Hindlimb muscle (tissue), 1 donor: Measurements from ENCODE around the gene EXOSC7. TPM values are rescaled to one million over a fixed set of nuclear protein-coding genes. Genes with fewer than 3 reads are reported as not detected.
"Not testable (repeated sequence)": the region's sequence is repeated elsewhere in the genome, so short reads cannot be mapped to it uniquely, and the experiment has no call there.

Source experiments
- DNase-seq: peaks from one replicate; pipeline ENCODE4 v3.0.0-alpha.2; 2013
- polyA plus RNA-seq: library from polyadenylated mRNA; unstranded; fragments of 120-200 nt; gene quantifications from one replicate; pipeline ENCODE4 v1.2.1, GENCODE V29; 2013; ENCODE audit not compliant: insufficient read length

EXOSC7 gene
- 42.1 TPM for polyA plus RNA-seq

DNA sequence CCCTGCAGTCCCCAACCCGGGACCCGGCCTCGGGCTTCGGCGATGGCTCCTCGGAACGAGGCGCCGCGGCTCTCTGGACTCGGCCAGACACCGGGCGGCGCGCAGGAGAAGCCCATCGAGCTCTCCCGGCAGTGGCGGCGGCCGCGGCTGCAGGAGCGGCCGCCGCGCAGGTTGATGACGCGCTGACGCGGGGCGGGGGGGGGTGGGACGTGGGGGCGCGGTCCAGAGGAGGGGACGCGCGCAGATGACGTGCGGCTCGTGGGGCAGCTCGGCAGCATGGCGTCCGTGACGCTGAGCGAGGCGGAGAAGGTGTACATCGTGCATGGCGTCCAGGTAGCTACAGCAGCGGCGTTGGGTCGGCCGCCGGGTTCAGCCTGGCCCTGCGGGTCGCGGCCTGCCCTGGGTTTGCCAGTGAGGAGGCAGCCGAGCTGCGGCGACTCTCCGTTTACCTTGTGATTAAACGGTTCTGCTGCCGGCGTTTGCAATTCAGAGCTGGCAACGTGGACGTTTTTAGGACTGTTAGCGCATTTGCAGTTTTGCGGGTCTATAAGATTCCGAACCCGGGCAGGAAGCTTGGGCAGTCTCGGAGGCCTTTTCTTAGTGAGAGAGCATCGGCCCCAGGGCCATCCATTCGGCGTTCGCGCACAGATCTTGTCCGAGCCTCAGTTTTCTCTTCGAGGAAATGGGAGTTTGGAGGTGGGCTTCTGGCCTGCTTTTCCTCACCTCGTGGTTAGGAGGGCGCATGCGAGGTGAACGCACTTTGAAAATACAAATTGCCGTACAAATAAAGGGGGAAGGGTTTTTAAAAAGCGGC, at the start of gene EXOSC7, which contains the start of gene ZDHHC3:
Gene EXOSC7 (plus strand): TSS at position 243 of the 814 bp plus-strand sequence. CDS start 34 bp downstream, at position 277.
Gene ZDHHC3 (minus strand): TSS at position 173 of the 814 bp plus-strand sequence. CDS start 16,738 bp downstream, outside the sequence.
- peak; percentile 92 for DNase-seq

DNA sequence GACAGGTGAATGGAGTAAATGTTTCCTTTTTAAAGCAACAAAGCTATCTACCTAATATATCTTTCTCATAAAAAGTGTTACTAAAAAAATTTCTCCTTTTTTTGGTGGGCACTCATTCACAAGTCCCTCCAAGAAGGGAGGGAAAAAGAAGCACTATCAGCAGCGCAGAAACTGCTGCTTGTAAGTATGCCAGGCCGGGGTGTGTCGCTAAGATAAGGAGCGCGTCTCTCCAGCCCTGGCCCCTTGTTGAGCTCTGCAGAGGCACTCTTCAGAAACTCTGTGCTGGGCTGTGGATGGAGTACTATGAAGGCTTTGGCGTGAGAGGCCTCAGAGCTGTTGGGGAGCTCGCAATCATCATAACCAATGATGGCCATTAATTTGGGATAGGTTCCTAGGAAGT, 49.1 kb upstream of the EXOSC7 start:
- DNase-seq: no peak

DNA sequence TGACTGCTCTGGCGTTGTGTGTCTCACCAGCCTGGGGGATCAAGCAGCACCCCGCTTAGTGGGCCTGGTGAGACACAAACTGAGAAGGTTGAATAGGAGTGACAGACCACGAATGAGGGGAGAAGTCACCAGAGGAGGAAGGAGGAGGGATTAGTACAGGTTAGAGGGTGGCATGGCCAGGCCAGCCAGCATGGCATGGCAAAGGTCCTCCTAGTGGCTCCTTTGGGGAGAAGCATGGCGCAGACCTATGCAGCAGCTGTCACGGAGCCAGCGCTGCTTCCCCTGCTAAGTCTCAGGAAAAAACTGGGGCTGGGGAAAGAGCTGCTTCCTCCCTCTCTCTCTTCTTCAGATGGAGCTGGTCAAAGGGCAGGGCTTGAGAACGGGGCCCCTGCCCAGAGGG, 48.7 kb upstream of the EXOSC7 start:
- no peak for DNase-seq

DNA sequence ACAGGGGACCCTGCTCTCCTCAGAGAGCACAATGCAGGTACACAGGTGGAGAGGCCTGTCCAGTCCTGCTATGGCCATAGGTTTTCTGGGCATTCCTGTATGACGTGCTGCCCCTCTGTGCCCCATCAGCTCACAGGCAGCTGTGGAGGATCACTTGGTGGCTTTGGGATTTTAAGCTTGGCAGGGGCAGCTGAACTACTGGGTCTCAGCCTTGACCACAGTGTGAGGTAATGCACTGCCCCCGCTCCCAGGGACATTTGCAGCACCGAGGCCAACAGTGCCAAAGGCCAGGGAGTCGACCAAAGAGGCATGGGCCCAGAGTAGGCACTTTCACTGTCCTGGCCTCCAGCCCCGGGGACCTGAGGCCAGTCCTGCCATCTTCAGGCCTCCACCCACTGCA, 46.3 kb upstream of the EXOSC7 start:
- no peak for DNase-seq

DNA sequence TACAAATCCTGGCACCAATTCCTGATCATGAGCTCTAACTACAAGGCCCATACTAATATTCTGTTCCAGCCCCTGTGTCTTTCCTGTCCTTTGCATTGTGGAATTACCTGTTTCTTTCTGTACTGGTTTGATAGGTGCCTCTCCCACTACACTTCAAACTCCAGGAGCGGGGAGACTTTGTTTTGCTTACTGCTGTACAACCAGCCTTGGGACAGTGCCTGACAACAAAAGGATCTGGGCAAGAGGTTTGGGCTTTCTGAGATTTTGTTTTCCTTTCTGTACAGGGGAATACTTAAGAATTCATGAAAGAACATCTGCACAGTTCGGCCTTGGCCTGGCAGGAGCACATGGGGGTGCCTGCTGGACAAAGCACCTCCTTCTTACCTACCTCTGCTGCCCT, 45.1 kb upstream of the EXOSC7 start:
- no peak for DNase-seq

DNA sequence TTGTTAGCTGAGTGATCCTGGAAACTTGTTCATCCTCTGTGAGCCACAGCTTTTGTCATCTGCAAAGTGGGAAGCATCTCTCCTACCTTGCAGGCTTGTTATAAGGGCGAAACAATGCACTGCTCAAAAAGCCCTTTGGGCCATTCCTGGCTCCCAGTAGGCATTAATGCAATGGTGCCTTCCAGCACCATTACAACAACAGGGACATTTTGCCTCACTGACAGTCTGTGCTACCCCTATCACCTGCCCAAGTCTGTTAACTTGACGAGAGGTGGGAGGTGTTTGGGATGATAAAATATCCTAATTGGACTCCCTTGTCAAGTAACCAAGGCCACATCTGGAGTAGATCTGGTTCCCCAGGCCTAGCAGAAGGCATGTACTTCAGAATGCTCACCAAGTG, 44.3 kb upstream of the EXOSC7 start:
- DNase-seq: no peak

DNA sequence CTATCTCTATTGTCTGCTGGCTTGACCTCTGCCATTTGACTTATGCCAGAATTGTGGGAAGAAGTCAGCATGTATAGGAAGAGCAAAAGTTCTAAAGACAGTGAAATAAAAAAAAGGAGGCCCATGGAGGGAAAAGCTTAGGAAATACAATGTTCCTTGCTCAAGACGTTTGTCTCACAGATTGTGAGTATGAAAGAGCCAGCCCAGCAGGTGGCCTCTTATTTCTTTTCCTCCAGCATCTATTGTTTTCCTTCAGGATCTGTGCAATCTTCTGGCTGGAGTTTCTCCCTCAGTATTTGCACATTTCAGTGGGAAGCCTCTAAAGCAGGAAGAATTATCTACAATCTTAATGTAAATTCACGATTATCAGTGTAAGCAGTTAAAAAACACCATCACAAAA, 43.8 kb upstream of the EXOSC7 start:
- no peak for DNase-seq

DNA sequence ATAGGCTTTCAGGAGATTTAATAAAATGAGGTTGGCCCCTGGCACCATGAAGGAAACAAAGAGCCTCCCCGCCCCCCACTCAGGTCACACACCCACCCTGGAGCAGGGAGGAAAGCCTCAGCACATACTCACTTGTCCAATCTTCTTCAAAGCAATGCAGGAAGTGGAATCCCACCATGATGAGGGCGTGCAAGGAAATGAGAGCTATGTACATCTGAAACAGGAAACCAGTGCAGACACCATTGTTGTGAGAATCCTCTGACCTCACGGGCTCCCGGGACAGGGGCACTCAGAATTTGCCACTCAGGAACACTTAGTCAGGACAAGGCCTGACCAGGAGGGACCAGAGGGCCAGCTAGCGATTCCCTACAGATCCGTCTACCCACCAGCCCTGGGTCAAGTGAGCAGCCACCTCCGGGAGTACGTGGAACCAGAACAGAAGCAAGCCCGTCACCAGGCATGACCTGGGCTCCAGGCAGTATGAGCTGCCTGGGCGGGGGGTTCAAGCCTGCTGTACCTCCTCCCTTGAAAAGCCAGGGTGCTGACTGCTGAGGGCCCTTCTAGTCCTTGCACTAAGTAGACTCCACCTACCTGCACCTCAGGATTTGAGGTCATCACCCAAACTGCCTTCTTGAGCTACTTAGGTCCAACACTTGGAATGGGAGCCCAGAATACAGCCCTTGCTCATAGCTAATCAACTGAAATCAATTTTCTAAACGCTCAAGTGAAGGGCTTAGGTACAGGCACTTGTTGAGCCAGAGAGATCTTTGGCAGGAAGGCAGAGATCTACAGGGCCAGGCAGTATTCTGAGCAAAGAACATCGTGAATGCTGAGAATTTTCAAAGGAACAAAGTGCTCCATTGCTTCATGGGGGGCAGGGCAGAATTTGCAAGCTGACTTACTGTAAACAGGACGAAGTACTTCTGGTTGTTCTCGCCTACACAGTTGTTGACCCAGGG, 42.8 kb upstream of the EXOSC7 start:
- DNase-seq: no peak

DNA sequence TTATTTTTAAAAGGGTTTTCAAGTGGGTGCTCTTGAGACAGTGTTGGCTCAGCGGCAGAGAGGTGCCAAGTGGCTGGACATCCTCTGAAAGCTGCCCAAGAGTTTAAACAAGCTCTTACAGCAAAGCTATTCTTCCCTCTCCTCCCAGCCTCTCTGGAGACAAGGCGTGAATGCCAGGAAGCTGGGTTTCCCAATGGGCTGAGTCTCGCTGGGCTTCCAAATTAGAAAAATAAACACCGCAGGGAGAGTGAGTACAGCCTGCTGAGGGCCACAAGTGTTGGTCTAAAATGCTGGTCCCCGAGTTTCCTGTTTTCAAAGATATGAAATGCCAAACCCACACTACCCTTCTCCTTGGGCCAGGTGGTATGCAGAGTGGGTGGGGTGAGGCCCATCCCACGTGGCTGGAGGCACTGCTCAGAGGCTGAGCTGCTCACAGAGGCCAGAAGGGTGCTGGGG, 36.4 kb upstream of the EXOSC7 start:
- DNase-seq: no peak

DNA sequence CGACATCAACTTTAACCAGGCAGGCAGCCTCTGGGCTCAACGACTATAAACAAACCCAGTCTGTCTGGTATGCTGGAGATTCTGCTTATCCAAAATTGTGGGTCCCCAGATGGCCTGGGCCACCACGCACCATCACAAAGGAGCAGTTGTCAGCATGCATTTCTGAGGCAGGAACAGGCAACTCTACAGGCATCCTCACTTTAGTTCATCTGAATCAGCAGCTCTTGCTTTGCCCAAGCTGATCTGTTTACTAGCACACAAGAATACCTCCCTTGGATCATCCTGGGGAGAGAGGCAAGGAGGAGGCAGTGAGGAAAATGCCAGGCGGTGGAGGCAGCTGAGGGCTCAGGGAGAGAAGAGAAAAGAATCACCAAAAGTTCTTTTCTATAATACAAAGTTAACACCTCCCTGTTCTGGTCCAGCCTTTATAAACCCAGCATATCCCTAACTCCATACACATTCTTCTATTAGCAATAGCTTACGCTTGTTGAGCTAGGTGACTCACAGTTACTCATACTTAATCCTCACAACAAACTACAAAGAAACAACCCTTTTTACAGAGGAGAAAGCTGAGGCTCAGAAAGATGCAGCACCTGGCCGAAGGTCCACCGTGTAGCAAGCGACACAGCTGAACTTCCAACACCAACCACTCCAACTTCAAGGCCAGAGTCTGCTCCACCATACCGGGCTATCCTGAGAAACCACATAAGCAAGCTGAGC, 33.7 kb upstream of the EXOSC7 start:
- DNase-seq: no peak

DNA sequence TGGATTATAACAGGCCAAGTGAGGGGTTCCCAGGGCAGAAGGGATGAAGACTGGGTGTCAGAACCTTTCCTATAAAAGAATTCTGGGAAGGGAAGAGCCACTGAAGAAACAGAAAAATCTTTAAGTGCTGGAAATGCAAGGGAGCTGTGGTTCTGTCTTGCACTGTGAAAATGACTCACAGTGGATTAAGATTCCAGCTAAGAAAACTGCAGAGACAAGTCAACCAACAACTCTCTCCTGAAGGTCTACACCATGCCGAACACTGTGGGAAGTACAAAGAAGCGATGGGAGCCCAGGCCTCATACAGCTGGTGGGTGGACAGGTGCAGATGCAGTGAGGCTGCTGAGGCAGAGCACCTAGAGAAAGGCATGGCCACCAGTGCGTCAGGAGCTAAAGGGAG, 27.8 kb upstream of the EXOSC7 start:
- no peak for DNase-seq

DNA sequence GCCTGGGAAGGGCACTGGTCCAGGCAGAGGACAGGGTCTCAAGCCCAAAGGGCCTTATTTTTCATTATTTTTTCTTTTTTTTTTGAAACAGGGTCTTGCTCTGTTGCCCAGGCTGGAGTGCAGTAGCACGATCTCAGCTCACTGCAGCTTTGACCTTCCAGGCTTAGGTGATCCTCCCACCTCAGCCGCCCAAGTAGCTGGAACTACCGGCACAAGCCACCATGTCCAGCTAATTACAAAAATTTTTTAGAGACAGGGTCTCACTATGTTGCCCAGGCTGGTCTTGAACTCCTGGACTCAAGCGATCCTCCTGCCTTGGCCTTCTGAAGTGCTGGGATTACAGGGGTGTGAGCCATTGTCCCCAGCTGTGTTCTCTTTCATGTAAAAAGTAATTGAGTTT, 26.3 kb upstream of the EXOSC7 start:
- not testable (repeated sequence) for DNase-seq

DNA sequence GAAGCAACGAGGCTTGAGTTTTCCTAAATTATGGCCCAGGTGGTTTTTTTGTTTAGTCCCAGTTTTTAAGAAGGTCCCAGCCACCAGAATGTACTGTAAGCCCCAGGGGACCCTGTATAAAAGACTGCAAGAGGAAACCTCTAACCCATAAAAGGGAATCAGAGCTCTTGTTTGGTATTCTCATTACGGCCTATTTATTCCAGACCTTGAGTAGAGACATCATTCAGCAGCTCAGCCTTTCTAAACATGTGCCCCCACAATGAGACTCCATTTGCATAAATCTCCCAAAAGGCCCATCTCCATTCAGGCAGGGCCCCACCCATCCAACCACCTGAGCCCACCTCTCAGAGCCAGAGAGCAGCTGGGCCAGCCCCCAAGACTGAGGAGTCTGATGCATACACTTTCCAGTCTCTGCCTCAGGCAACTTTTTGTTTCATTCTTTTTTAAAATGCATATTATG, 25.7 kb upstream of the EXOSC7 start:
- DNase-seq: no peak

DNA sequence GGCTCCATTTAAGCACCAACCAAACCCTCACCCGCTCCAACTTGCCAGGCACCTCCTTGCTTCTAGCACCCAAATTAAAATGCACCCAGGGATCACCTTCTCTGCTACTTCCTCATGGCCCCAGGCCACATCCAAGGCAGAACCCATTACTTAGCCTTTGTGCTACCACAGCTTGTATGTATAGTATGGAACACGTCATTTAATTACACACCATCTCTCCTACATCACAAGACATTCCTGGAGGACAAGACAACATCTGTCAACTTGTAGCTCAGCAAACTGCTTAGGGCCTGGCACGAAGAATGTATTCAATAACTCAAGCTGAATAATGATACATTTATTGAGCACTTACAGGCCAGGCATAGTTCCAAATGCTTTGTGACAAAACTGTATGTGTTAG, 23.4 kb upstream of the EXOSC7 start:
- no peak for DNase-seq

DNA sequence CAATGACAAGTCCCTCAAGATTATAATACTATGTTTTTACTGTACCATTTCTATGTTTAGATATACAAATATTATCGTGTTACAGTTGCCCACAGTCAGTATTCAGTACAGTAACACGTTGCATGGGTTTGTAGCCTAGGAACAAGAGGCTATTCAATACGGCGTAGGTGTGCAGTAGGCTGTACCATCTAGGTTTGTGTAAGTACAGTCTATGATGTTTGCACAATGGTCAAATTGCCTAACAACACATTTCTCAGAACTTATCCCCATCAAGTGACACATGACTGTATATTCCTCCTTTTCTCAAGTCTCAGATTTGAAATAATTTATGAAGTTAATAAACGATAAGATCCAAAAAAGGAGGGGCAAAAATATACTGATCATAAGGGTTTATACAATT, 21.7 kb upstream of the EXOSC7 start:
- DNase-seq: no peak

DNA sequence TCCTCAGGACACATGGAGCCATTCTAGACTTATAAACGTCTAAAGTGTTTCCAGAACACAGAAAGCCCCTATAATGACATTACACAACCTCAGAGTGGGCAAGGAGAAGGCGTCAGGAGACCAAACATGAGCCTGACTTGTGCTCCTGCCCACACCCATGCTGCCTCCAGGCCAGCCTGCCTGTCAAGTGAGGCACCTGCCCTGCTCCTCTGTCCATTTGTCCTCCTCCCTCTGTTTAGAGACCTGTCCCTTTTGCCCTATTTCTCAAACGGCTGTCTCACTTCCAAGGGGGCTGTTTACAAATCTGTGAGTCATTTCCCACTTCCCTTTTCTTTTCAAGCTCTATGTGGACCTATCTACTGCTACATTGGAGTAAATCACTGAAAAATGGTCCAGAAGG, 21.1 kb upstream of the EXOSC7 start:
- no peak for DNase-seq

DNA sequence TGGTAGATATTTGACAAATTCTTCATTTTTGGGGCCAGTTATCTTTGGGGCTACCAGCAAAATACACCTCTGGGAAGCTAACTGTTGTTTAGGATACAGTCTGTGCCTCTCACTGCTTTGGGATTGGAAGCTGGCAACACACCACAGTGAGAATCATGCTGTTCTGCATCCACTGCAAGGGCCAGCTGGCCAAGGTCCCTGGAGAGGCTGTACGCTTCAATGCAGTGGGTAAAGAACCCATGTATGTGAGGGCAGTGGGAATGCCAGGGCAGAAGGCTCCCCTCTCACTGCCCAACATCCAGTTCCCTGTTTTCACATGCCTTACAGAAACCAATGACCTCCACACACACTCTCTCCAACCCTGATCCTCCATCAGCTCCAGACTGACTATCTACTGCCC, 20.1 kb upstream of the EXOSC7 start:
- DNase-seq: no peak

DNA sequence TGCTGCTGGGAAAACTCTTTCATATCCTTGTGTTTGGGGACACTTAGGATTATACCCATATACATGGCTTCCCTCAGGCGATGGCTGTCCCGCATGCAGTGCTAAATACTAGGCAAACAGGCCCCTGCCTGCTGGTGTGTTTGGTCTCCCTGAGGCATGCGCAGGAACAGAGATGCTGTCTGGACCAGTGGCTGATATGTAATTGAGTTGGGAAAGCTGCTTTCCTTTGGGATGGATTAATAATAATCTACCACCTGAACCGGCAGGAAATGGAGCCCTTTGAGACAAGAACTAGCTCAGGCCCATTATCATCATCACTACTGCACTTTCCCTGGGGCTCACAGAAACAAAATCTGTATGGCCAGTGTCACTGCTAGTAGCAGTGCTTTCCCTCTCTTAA, 18.1 kb upstream of the EXOSC7 start:
- DNase-seq: no peak

DNA sequence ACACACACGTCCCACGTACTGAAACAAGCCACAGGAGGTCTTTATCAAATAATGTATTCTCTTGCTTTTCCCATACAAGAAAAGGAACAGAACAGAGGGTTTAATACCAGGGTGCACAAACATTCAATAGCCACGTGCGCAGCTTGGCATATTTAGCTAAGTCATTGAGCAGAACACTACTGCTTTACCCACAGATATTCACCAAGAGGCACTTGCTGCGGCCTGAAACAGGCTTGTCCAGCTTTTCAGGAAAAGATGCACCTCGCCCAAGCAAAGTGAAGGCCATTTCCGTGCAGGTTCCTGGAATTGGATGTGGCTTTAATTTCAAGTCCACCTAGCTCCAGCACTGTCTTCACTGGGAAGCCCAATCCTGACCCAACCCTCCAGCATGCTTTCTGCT, 17.7 kb upstream of the EXOSC7 start:
- no peak for DNase-seq

DNA sequence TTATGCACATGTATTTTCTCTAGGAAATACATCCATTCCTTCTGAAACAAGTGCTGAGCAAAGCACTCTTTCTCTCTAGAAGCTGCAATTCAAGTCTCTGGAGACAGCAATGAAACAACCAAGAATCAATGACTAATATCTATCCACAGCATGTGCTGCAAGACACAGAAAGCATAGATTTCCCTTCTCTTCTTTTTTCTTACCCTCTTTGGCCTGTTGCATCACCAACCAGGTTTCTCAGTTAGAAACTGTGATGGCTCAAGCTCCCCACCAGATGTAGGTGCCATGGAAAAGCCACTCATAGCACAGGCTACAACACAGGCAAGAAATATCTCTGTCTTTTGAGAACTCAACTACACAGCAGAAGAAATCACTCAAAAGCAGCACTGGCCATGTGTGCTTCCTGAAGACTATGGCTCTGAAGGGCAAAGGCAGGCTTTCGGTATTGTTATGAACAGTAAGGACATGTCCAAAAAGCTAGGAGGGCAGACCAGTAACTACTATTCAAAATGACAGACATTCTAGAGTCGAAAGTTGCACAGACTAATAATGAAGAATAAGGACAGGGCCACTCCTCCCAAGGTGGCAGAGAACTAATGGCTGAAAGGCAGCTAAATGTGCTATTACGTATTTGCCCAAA, 15.5 kb upstream of the EXOSC7 start:
- no peak for DNase-seq

DNA sequence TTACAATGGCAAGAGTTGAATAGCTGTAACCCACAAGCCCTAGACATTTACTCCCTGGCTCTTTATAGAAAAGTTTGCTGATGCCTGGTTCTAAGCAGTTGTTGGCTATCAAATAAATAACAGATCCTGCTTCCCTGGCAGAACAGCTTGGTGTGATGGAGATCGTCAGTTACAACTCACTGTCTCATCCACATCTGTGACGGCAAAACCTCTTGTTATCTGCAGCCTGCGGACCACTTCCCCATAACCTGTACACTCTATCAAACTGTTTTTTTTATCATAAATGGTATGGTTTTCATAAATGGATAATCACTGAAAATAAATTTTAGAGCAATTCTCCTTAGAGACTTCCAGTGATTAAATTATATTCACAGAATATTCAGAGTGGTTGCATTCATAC, 14.2 kb upstream of the EXOSC7 start:
- DNase-seq: no peak
